Keratinocyte (primary cell): ENCODE measurements around the gene DPP9. TPM values are rescaled to one million over a fixed set of nuclear protein-coding genes. Genes with fewer than 3 reads are reported as not detected.

ENCODE experiments used
- DNase-seq: peaks from one replicate; pipeline ENCODE4 v3.0.0-alpha.2; 2011; ENCODE audit warnings: low read depth, missing footprints, low spot score
- FAIRE-seq: peaks from 2 replicates; lab custom pipeline; 2011; peaks lifted over from hg19 to GRCh38; lab: Jason Lieb, UNC
- H2AFZ ChIP-seq: 2 replicates; pipeline ENCODE4 v1.6.0; 2012; ENCODE audit warnings: low read length, control low read depth, inconsistent platforms; ENCODE audit not compliant: control insufficient read depth
- H3K27ac ChIP-seq: 2 replicates; pipeline ENCODE4 v1.5.1; 2011; ENCODE audit warnings: low read length; ENCODE audit not compliant: control insufficient read depth, insufficient read depth
- H3K27me3 ChIP-seq: 3 replicates; pipeline ENCODE4 v1.6.0; 2011; ENCODE audit warnings: low read length; ENCODE audit not compliant: control insufficient read depth, insufficient read depth; ENCODE audit errors: extremely low read depth
- H3K36me3 ChIP-seq, 2 experiments: 2 replicates in 1 of 2; 3 replicates in 1 of 2; pipeline ENCODE4 v1.5.1; 2011; ENCODE audit warnings: low read length in 2 of 2, mild to moderate bottlenecking in 1 of 2; ENCODE audit not compliant: control insufficient read depth in 2 of 2, insufficient read depth in 2 of 2; ENCODE audit errors: extremely low read depth in 1 of 2
- H3K4me1 ChIP-seq: 3 replicates; pipeline ENCODE4 v1.5.1; 2011; ENCODE audit warnings: low read length; ENCODE audit not compliant: control insufficient read depth, insufficient read depth; ENCODE audit errors: extremely low read depth
- H3K4me2 ChIP-seq: 3 replicates; pipeline ENCODE4 v1.6.0; 2011; ENCODE audit warnings: low read depth, low read length; ENCODE audit not compliant: control insufficient read depth, insufficient read depth; ENCODE audit errors: extremely low read depth
- H3K4me3 ChIP-seq, 3 experiments: fragments of 200-600 bp in 1 of 3; sonication (generic) in 1 of 3; 2 replicates in 2 of 3; 3 replicates in 1 of 3; pipeline ENCODE4 v1.5.1; 2011 to 2016; ENCODE audit warnings: low read length in 3 of 3, mild to moderate bottlenecking in 3 of 3, control low read depth in 2 of 3, inconsistent platforms in 1 of 3, low read depth in 1 of 3, mixed read lengths in 1 of 3, mixed run types in 1 of 3, moderate library complexity in 1 of 3; ENCODE audit not compliant: control insufficient read depth in 2 of 3, insufficient read depth in 2 of 3; ENCODE audit errors: extremely low read depth in 1 of 3
- H3K79me2 ChIP-seq: 2 replicates; pipeline ENCODE4 v1.6.0; 2012; ENCODE audit warnings: low read length; ENCODE audit not compliant: control insufficient read depth, insufficient read depth
- H3K9ac ChIP-seq: 3 replicates; pipeline ENCODE4 v1.6.0; 2011; ENCODE audit warnings: low read length; ENCODE audit not compliant: control insufficient read depth, insufficient read depth; ENCODE audit errors: extremely low read depth
- H3K9me1 ChIP-seq: 3 replicates; pipeline ENCODE4 v1.6.0; 2011; ENCODE audit warnings: low read length; ENCODE audit not compliant: control insufficient read depth, insufficient read depth; ENCODE audit errors: extremely low read depth
- H3K9me3 ChIP-seq: 2 replicates; pipeline ENCODE4 v1.5.1; 2012; ENCODE audit warnings: low read depth, low read length; ENCODE audit not compliant: control insufficient read depth
- H4K20me1 ChIP-seq: 3 replicates; pipeline ENCODE4 v1.6.0; 2011; ENCODE audit warnings: low read length; ENCODE audit not compliant: control insufficient read depth, insufficient read depth; ENCODE audit errors: extremely low read depth
- EZH2 ChIP-seq: IDR thresholded peaks from one replicate; pipeline ENCODE4 v1.6.1; 2012; ENCODE audit warnings: inconsistent platforms, mild to moderate bottlenecking, low read length, moderate library complexity
- dilution Hi-C: fragments of 300-500 bp; cut with MboI; formaldehyde crosslinking; loops from one replicate; pipeline ENCODE4 v1.7.0; 2020; ENCODE audit warnings: low sequenced_read_pairs; ENCODE audit not compliant: extremely low pct_ligation_motif_present
- polyA plus RNA-seq, 5 experiments: library from polyadenylated mRNA; depleted of rRNA in 3 of 5; stranded (reverse) in 3 of 5; stranded (forward) in 1 of 5; unstranded in 1 of 5; fragments of >200 nt; gene quantifications; 1 replicate in 1 of 5; 2 replicates in 3 of 5; 3 replicates in 1 of 5; pipeline versions ENCODE4 v1.2.1 to v1.2.3, GENCODE V29; 2011 to 2012; ENCODE audit warnings: missing spikeins in 2 of 5, low read depth in 1 of 5, low replicate concordance in 1 of 5
- TF ChIP-seq, protein P1 (sequence below), 3 experiments: IDR thresholded peaks in 1 of 3; conservative IDR thresholded peaks in 1 of 3; optimal IDR thresholded peaks in 1 of 3; 2 replicates in 2 of 3; 3 replicates in 1 of 3; pipeline versions ENCODE3 to v1.5.1; 2011; ENCODE audit warnings: low read length in 3 of 3, mild to moderate bottlenecking in 3 of 3, moderate library complexity in 2 of 3, control low read depth in 1 of 3, inconsistent platforms in 1 of 3; ENCODE audit not compliant: insufficient read depth in 2 of 3; ENCODE audit errors: extremely low read depth in 1 of 3

Gene DPP9
- polyA plus RNA-seq, 1 donor (not counting 4 experiments of a cell fraction or from before 2014, with no cell fraction given) = 19.2 TPM

DNA sequence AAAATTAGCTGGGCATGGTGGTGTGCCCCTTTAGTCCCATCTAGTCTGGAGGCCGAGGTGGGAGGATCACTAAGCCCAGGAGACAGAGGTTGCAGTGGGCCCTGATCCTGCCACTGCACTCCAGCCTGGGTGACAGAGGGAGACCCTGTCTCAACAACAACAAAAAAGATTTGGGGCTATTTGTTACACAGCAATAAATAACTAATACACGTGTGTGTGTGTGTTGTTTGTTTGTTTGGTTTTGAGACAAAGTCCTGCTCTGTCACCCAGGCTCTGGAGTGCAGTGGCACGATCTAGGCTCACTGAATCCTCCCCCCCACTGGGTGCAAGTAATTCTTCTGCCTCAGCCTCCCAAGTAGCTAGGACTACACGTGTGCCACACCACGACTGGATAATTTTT, 35.0 kb upstream of the DPP9 start:
- Histone ChIP-seq H3K79me2 (no peaks in the 10 kb centered on the region), H3K4me2 (no peak overlapping the region), H3K4me3 (no peak overlapping the region), H4K20me1 (no peaks in the 10 kb centered on the region), H2AFZ (no peak overlapping the region), H3K9ac (no peak overlapping the region), H3K27me3 (peaks cover 16% of the 10 kb centered on the region), H3K9me1 (no peaks in the 10 kb centered on the region), H3K9me3 (no peaks in the 10 kb centered on the region), H3K4me1 (no peaks in the 10 kb centered on the region), H3K27ac (no peak overlapping the region), H3K36me3 (no peaks in the 10 kb centered on the region)
- TF ChIP-seq, protein P1, sequence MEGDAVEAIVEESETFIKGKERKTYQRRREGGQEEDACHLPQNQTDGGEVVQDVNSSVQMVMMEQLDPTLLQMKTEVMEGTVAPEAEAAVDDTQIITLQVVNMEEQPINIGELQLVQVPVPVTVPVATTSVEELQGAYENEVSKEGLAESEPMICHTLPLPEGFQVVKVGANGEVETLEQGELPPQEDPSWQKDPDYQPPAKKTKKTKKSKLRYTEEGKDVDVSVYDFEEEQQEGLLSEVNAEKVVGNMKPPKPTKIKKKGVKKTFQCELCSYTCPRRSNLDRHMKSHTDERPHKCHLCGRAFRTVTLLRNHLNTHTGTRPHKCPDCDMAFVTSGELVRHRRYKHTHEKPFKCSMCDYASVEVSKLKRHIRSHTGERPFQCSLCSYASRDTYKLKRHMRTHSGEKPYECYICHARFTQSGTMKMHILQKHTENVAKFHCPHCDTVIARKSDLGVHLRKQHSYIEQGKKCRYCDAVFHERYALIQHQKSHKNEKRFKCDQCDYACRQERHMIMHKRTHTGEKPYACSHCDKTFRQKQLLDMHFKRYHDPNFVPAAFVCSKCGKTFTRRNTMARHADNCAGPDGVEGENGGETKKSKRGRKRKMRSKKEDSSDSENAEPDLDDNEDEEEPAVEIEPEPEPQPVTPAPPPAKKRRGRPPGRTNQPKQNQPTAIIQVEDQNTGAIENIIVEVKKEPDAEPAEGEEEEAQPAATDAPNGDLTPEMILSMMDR (optimal IDR thresholded peaks at IDR 0.05 in 1 of 3, IDR thresholded peaks at IDR 0.05 in 1 of 3, conservative IDR thresholded peaks at IDR 0.05 in 1 of 3; ENCODE audit: extremely low read depth in 1 of 3, insufficient read depth in 2 of 3, low read length in 3 of 3) = no peak
- no peak for TF ChIP-seq EZH2
- DNase-seq (no peak), FAIRE-seq (no peak)
- dilution Hi-C loops = no loop called here

DNA sequence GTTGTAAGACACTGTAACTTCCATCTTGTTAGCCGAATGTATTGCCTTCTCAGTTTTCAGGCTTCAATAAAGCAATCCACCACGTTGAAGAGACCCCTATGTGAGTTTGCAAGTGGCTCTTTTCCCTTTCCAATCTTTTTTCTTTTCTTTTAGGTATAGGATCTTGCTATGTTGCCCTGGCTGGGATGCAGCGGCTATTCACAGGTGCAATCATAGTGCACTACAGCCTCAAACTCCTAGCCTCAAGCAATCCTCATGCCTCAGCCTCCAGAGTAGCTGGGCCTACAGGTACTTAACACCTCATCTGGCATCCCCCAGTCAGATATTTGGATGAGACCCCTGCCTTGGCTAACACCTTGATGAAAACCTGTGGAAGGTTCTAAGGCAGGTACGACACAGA, 34.4 kb upstream of the DPP9 start:
- Histone ChIP-seq H3K9me1 (no peaks in the 10 kb centered on the region), H3K9ac (no peak overlapping the region), H3K4me1 (no peaks in the 10 kb centered on the region), H2AFZ (no peak overlapping the region), H4K20me1 (no peaks in the 10 kb centered on the region), H3K4me3 (no peak overlapping the region), H3K9me3 (no peaks in the 10 kb centered on the region), H3K27me3 (peaks cover 16% of the 10 kb centered on the region), H3K79me2 (no peaks in the 10 kb centered on the region), H3K27ac (no peak overlapping the region), H3K36me3 (no peaks in the 10 kb centered on the region), H3K4me2 (no peak overlapping the region)
- TF ChIP-seq, protein P1 (optimal IDR thresholded peaks at IDR 0.05 in 1 of 3, IDR thresholded peaks at IDR 0.05 in 1 of 3, conservative IDR thresholded peaks at IDR 0.05 in 1 of 3; ENCODE audit: extremely low read depth in 1 of 3, insufficient read depth in 2 of 3, low read length in 3 of 3) = no peak
- TF ChIP-seq EZH2 = no peak
- DNase-seq (no peak), FAIRE-seq (no peak)
- dilution Hi-C loops = no loop called here
